Activated T-helper 1 cell treated with anti-CD3 and anti-CD28 coated beads, Interleukin-2, amount 50 U/mL, for 16 hours (primary cell): ENCODE measurements around the gene FPGS.
"Not testable (repeated sequence)": the region's sequence is repeated elsewhere in the genome, so short reads cannot be mapped to it uniquely, and the experiment has no call there.

Experiments used
- DNase-seq, 2 donors: peaks; one replicate each; pipeline ENCODE4 v3.0.0-alpha.2; 2020; ENCODE audit warnings: low read depth in 1 of 2, low spot score in 1 of 2

FPGS gene

GRCh38 chr9:127802576-127803443 is at the start of gene FPGS:
Gene FPGS (plus strand): TSS chr9:127802882. CDS start chr9:127802925, 43 bp downstream.
- peak; percentile 58 to 73 for DNase-seq

GRCh38 chr9:127753148-127753547 is 49.5 kb upstream of the FPGS start:
- no peak for DNase-seq

- no peak for DNase-seq
These were observed 49.1 kb upstream of the FPGS start for GRCh38 chr9:127753622-127754021.

- DNase-seq = no peak
These were observed 48.3 kb upstream of the FPGS start for GRCh38 chr9:127754099-127755060.

- DNase-seq = no peak
These were observed 47.3 kb upstream of the FPGS start for GRCh38 chr9:127755061-127756060.

- DNase-seq = no peak
These were observed 46.4 kb upstream of the FPGS start for GRCh38 chr9:127756233-127756632.

- DNase-seq = not testable (repeated sequence)
These were observed 45.9 kb upstream of the FPGS start for GRCh38 chr9:127756776-127757175.

GRCh38 chr9:127758843-127759242 is 43.8 kb upstream of the FPGS start:
- DNase-seq = no peak

GRCh38 chr9:127761061-127761460 is 41.6 kb upstream of the FPGS start:
- DNase-seq = no peak

- no peak for DNase-seq
These were observed 41.2 kb upstream of the FPGS start for GRCh38 chr9:127761491-127761956.

GRCh38 chr9:127762111-127762676 is 40.5 kb upstream of the FPGS start:
- DNase-seq = no peak

GRCh38 chr9:127763918-127764384 is 38.7 kb upstream of the FPGS start:
- DNase-seq = no peak

GRCh38 chr9:127765418-127765817 is 37.3 kb upstream of the FPGS start:
- DNase-seq = no peak

- no peak for DNase-seq
These were observed 35.3 kb upstream of the FPGS start for GRCh38 chr9:127767410-127767809.

GRCh38 chr9:127767909-127768331 is 34.8 kb upstream of the FPGS start:
- no peak for DNase-seq

GRCh38 chr9:127768698-127769097 is 34.0 kb upstream of the FPGS start:
- DNase-seq = no peak

- no peak for DNase-seq
These were observed 33.6 kb upstream of the FPGS start for GRCh38 chr9:127769101-127769500.

- no peak for DNase-seq
These were observed 32.6 kb upstream of the FPGS start for GRCh38 chr9:127769929-127770582.

GRCh38 chr9:127770583-127770904 is 32.1 kb upstream of the FPGS start:
- DNase-seq = no peak
